ENCODE results near the gene SPTBN5. TPM values are rescaled to one million over a fixed set of nuclear protein-coding genes. Genes with fewer than 3 reads are reported as not detected.

The SPTBN5 gene
- total RNA-seq, 1 donor from 2014 or later: 1.9 TPM

DNA sequence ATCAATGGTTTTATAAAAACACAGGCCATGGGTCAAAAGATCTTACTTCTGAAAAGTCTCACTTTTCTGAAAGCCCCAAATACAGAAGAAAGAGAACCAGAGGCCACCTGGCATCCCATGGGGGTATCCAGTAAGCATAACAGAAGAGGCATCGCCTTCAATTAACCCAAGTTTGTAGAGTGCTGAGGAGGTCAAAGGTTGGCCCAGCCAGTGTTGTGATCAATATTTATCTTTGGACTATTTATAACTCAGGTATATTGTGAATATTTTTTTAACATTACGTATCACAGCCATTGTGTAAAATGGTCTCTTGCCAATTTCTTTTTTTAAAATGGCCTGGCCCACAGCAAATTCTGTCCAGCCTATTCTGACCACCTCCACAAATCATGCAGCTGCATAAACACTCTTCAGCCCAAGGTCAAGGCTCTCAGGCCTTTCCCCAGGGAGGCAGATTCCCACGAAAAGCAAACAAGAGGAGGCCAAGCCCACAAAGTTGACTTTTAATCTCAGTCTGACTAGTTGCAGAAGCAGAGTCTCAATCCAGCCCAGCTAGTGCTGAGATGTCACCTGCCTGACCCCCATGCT lies 26.2 kb upstream of the SPTBN5 start:
- peaks cover 54% of the 10 kb centered on the region for H3K4me1 ChIP-seq

GRCh38 chr15:41919201-41919820 lies 25.5 kb upstream of the SPTBN5 start:
- ATAC-seq (no peak), DNase-seq (peak; percentile 40)
- peaks cover 18% of the 10 kb centered on the region for H3K36me3 ChIP-seq
- intact Hi-C loops (cut with DNase I): no loop called here
- no peaks in the 10 kb centered on the region for H3K9me3 ChIP-seq
- peaks cover 54% of the 10 kb centered on the region for H3K4me1 ChIP-seq
- no peak overlapping the region for H3K27ac ChIP-seq
- H3K27me3 ChIP-seq: no peaks in the 10 kb centered on the region
- TF ChIP-seq, protein P1, sequence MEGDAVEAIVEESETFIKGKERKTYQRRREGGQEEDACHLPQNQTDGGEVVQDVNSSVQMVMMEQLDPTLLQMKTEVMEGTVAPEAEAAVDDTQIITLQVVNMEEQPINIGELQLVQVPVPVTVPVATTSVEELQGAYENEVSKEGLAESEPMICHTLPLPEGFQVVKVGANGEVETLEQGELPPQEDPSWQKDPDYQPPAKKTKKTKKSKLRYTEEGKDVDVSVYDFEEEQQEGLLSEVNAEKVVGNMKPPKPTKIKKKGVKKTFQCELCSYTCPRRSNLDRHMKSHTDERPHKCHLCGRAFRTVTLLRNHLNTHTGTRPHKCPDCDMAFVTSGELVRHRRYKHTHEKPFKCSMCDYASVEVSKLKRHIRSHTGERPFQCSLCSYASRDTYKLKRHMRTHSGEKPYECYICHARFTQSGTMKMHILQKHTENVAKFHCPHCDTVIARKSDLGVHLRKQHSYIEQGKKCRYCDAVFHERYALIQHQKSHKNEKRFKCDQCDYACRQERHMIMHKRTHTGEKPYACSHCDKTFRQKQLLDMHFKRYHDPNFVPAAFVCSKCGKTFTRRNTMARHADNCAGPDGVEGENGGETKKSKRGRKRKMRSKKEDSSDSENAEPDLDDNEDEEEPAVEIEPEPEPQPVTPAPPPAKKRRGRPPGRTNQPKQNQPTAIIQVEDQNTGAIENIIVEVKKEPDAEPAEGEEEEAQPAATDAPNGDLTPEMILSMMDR (IDR thresholded peaks at IDR 0.05): no peak
- H3K4me3 ChIP-seq: no peak overlapping the region

More for the DNA sequence above, 26.2 kb upstream of the SPTBN5 start:
- ATAC-seq (no peak), DNase-seq (peak; percentile 10)
- peaks cover 25% of the 10 kb centered on the region for H3K36me3 ChIP-seq
- TF ChIP-seq, protein P1 (IDR thresholded peaks at IDR 0.05): no peak
- no peaks in the 10 kb centered on the region for H3K9me3 ChIP-seq
- H3K4me3 ChIP-seq: no peak overlapping the region
- no peaks in the 10 kb centered on the region for H3K27me3 ChIP-seq
- no peak overlapping the region for H3K27ac ChIP-seq
- intact Hi-C loops (cut with DNase I): no loop called here

DNA sequence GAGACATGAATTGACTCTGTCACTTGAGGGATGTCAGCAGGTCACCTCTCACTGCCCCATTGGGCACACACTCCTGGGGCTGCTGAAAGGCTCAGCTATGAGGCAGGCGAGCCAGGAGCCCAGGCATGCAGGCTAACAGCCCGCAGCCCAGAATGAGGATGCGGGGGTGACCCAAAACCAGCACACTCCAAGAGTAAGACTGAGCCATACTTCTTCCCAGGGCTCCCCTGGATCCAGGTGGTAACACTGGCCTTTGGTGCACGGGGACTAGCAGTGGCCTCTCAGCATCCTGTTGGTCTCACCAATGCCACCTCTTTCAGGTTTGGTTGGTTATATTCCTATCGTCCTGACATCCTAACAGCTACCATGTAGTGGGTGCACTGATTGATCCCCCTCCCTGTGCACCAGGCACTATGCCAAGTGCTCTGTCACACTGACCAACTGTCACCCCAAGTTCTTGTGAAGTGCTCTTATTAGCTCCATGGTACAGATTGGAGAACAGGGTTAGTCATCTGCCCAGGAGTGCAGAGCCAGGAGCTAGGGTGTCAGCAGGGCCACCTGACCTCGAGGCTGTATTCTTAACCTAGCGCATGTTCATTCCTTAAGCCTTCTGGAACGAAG lies 24.8 kb upstream of the SPTBN5 start:
- Histone ChIP-seq H3K27me3 (no peaks in the 10 kb centered on the region), H3K4me1 (peaks cover 57% of the 10 kb centered on the region), H3K4me3 (no peak overlapping the region), H3K36me3 (peaks cover 19% of the 10 kb centered on the region), H3K9me3 (no peaks in the 10 kb centered on the region), H3K27ac (no peak overlapping the region)
- intact Hi-C loops (cut with DNase I): no loop called here
- ATAC-seq: no peak
- DNase-seq: peak; percentile 37
- TF ChIP-seq, protein P1 (IDR thresholded peaks at IDR 0.05): no peak

GRCh38 chr15:41917767-41918430 lies 24.0 kb upstream of the SPTBN5 start:
- peaks cover 57% of the 10 kb centered on the region for H3K4me1 ChIP-seq
- peak; percentile 49 for DNase-seq
- H3K4me3 ChIP-seq: no peak overlapping the region

GRCh38 chr15:41915255-41915994 lies 21.6 kb upstream of the SPTBN5 start:
- Histone ChIP-seq H3K36me3 (peaks cover 25% of the 10 kb centered on the region), H3K4me1 (peaks cover 39% of the 10 kb centered on the region), H3K27ac (peak overlapping the region; percentile 55), H3K9me3 (no peaks in the 10 kb centered on the region), H3K4me3 (no peak overlapping the region), H3K27me3 (no peaks in the 10 kb centered on the region)
- intact Hi-C loops (cut with DNase I): no loop called here
- TF ChIP-seq, protein P1 (IDR thresholded peaks at IDR 0.05): no peak
- ATAC-seq (peak; percentile 52), DNase-seq (peak; percentile 3)

More at GRCh38 chr15:41917767-41918430, 24.0 kb upstream of the SPTBN5 start:
- peaks cover 25% of the 10 kb centered on the region for H3K36me3 ChIP-seq
- H3K27me3 ChIP-seq: no peaks in the 10 kb centered on the region
- H3K27ac ChIP-seq: peak overlapping the region; percentile 36
- intact Hi-C loops (cut with DNase I): no loop called here
- H3K9me3 ChIP-seq: no peaks in the 10 kb centered on the region
- TF ChIP-seq, protein P1 (IDR thresholded peaks at IDR 0.05): no peak
- peak; percentile 18 for ATAC-seq
